Heart right ventricle (tissue), 16 donors: ENCODE results near the gene ZBTB49. TPM values are rescaled to one million over a fixed set of nuclear protein-coding genes. Genes with fewer than 3 reads are reported as not detected.

Experiments
- ATAC-seq, 8 donors: fragments of 200-7000 bp; cut with Tn5 transposase; one replicate each; pipeline ENCODE4 v1.9.1; 2020; ENCODE audit warnings: mild to moderate bottlenecking in 8 of 8, moderate library complexity in 8 of 8, moderate number of reproducible peaks in 1 of 8
- DNase-seq, 2 donors: peaks; one replicate each; pipeline ENCODE4 v3.0.0-alpha.2; 2020
- H3K27ac ChIP-seq, 10 donors: fragments of 200-600 bp; sonication (generic) in 2 of 10; one replicate each; pipeline versions ENCODE4 v1.5.0 to v1.8.0; 2020 to 2022; ENCODE audit warnings: mild to moderate bottlenecking in 3 of 10
- H3K27me3 ChIP-seq, 7 donors: fragments of 200-600 bp; one replicate each; pipeline ENCODE4 v1.8.0; 2021 to 2022; ENCODE audit warnings: mild to moderate bottlenecking in 2 of 7
- H3K36me3 ChIP-seq, 9 donors: fragments of 200-600 bp; sonication (generic) in 1 of 9; one replicate each; pipeline versions ENCODE4 v1.5.0 to v1.8.0; 2020 to 2022; ENCODE audit warnings: mild to moderate bottlenecking in 2 of 9
- H3K4me1 ChIP-seq, 9 donors: fragments of 200-600 bp; sonication (generic) in 1 of 9; one replicate each; pipeline versions ENCODE4 v1.5.0 to v1.8.0; 2020 to 2022; ENCODE audit warnings: mild to moderate bottlenecking in 4 of 9
- H3K4me3 ChIP-seq, 10 donors: fragments of 200-600 bp; sonication (generic) in 2 of 10; one replicate each; pipeline versions ENCODE4 v1.5.0 to v1.8.0; 2020 to 2022; ENCODE audit warnings: mild to moderate bottlenecking in 7 of 10, moderate library complexity in 2 of 10
- H3K9me3 ChIP-seq, 11 donors: fragments of 200-600 bp in 10 of 11; sonication (generic) in 2 of 11; one replicate each; pipeline versions ENCODE4 v1.5.0 to v1.8.0; 2013 to 2022; ENCODE audit warnings: mild to moderate bottlenecking in 2 of 11, control low read depth in 1 of 11, moderate library complexity in 1 of 11
- CTCF ChIP-seq, 9 donors: fragments of 200-600 bp; sonication (generic) in 2 of 9; IDR thresholded peaks; one replicate each; pipeline versions ENCODE4 v1.5.0 to v1.8.0; 2021 to 2022; ENCODE audit warnings: antibody characterized with exemption in 9 of 9, mild to moderate bottlenecking in 5 of 9, moderate library complexity in 1 of 9
- whole genome bisulfite sequencing, 2 donors: extraction: QIAGEN DNeasy Blood & Tissue Kit; methylation state at CpG; one replicate each; pipeline ENCODE4 v1.1.7; 2013; ENCODE audit warnings: inconsistent platforms in 1 of 2; 5-methylcytosine and 5-hydroxymethylcytosine counted together
- intact Hi-C, 10 donors: fragments of 100-400 bp; cut with DNase I; formaldehyde crosslinking; loops; one replicate each; pipeline versions ENCODE4 v1.11.1 to v1.14.2; 2022
- polyA plus RNA-seq, 2 donors: library from polyadenylated mRNA; stranded (reverse); fragments of 200-250 nt; gene quantifications; one replicate each; pipeline ENCODE4 v1.2.3, GENCODE V29; 2013
- total RNA-seq, 10 donors: library from RNA; stranded (reverse); fragmentation: NEBNext Ultra II Directional in 3 of 10; extraction: Animal tissue kit (Norgen Biotek cat#: 25700) in 3 of 10; gene quantifications; one replicate each; pipeline versions ENCODE4 v1.2.1 to v1.2.4, GENCODE V29; 2021 to 2023
- donor health status: Arrhythmogenic right ventricular cardiomyopathy.
- donor health status: ischemic (EF 13 %, LVEDD 7.1; RV severe dilation, severe dysfunction).
- donor health status: healthy with polysubstance abuse.
- donor health status: DM: no; HTN: yes; CAD: no.
- donor health status: DM: no; HTN: no; CAD: no.
- donor health status: ischemic (EF 25% LVEDD 6.9; RV normal size, moderate dysfunction).
- donor health status: ischemic (EF 25% LVEDD 5.7; RV mildly dilated, moderate dysfunction).
- donor health status: healthy.
- donor health status: DM: yes; HTN: yes; CAD: no.
- donor health status: Ischemic cardiomyopathy.
- donor health status: ischemic (EF 35%, LVEDD 5.7; RV mildly dilated, moderate dysfunction).
- donor health status: nonischemic (EF 11% LVEDD 7.7; RV severe dilation, severe dysfunction).
- donor health status: DM: yes; HTN: yes; CAD: no.
- donor health status: PGD.
- donor health status: ischemic (EF 29% LVEDD 5.4; RV normal size, mild dysfunction).
- donor health status: nonischemic (EF 23%, LVEDD 6.1; RV moderate dilation, normal function).

ZBTB49 gene
- total and polyA plus RNA-seq, 12 donors: 2.1 to 6.0 (median 4.3) TPM

GRCh38 chr4:4338210-4339001, 48.4 kb downstream of the ZBTB49 start:
- TF ChIP-seq CTCF (IDR thresholded peaks at IDR 0.05): no peak
- DNase-seq: no peak
- H3K4me3 ChIP-seq: no peak overlapping the region
- H3K27ac ChIP-seq: no peak overlapping the region
- no peak for ATAC-seq
- no peaks in the 10 kb centered on the region for H3K36me3 ChIP-seq
- 75 to 77% methylated on average over 11 of the region's 11 CpGs for WGBS, 2 donors
- intact Hi-C loops: loop anchor here in 3 of 10 donors (2.0 to 5.0 kb wide), 2 partner anchors 84 to 86 kb away; no protein-coding TSS in a partner anchor
- no peaks in the 10 kb centered on the region for H3K9me3 ChIP-seq
- peaks cover 0 to 19% (median 4%) of the 10 kb centered on the region in 9 donors for H3K4me1 ChIP-seq
- peaks cover 0 to 10% (median 0%) of the 10 kb centered on the region in 7 donors for H3K27me3 ChIP-seq

- Histone ChIP-seq H3K27me3 (peaks cover 0 to 15% (median 0%) of the 10 kb centered on the region in 7 donors), H3K9me3 (no peaks in the 10 kb centered on the region), H3K27ac (no peak overlapping the region), H3K4me1 (peaks cover 0 to 15% (median 3%) of the 10 kb centered on the region in 9 donors), H3K36me3 (no peaks in the 10 kb centered on the region), H3K4me3 (peak overlapping the region in 1 of 10 donors; percentile 7)
- 12 to 16% methylated on average over 21 of the region's 21 CpGs for WGBS, 2 donors
- ATAC-seq (peak; percentile 51 to 77 (median 55)), DNase-seq (no peak)
- no peak for TF ChIP-seq CTCF (IDR thresholded peaks at IDR 0.05)
- intact Hi-C loops: loop anchor here in 3 of 10 donors (2.0 to 5.0 kb wide), 2 partner anchors 85 to 87 kb away; no protein-coding TSS in a partner anchor
Measured at GRCh38 chr4:4339504-4340085, 49.5 kb downstream of the ZBTB49 start.

GRCh38 chr4:4341861-4342650, 52.0 kb downstream of the ZBTB49 start:
- H3K4me1 ChIP-seq: peaks cover 0 to 13% (median 3%) of the 10 kb centered on the region in 9 donors
- H3K36me3 ChIP-seq: no peaks in the 10 kb centered on the region
- no peak for DNase-seq
- 90 to 91% methylated on average over 9 of the region's 9 CpGs for WGBS, 2 donors
- intact Hi-C loops: no loop called here
- no peak for ATAC-seq
- no peaks in the 10 kb centered on the region for H3K9me3 ChIP-seq
- no peak overlapping the region for H3K27ac ChIP-seq
- peaks cover 0 to 27% (median 0%) of the 10 kb centered on the region in 7 donors for H3K27me3 ChIP-seq
- no peak overlapping the region for H3K4me3 ChIP-seq
- TF ChIP-seq CTCF (IDR thresholded peaks at IDR 0.05): no peak

- Histone ChIP-seq H3K9me3 (no peaks in the 10 kb centered on the region), H3K27ac (no peak overlapping the region), H3K36me3 (no peaks in the 10 kb centered on the region), H3K27me3 (peaks cover 0 to 18% (median 0%) of the 10 kb centered on the region in 7 donors), H3K4me1 (peaks cover 0 to 13% (median 3%) of the 10 kb centered on the region in 9 donors), H3K4me3 (no peak overlapping the region)
- intact Hi-C loops: no loop called here
- ATAC-seq: no peak
- no peak for TF ChIP-seq CTCF (IDR thresholded peaks at IDR 0.05)
- WGBS, 2 donors: 71 to 72% methylated on average over 5 of the region's 5 CpGs
- no peak for DNase-seq
Measured at GRCh38 chr4:4343038-4343437, 53.0 kb downstream of the ZBTB49 start.
